GM19025 (cell line): ENCODE results near the gene TBC1D17.

Source experiments
- ATAC-seq: cut with Tn5 transposase; IDR thresholded peaks from one replicate; pipeline ENCODE4 v1.9.1; 2021; ENCODE audit warnings: mild to moderate bottlenecking, low read depth, moderate library complexity; ENCODE audit not compliant: unreplicated experiment

The TBC1D17 gene

GRCh38 chr19:49874503-49875157, 2.9 kb upstream of the TBC1D17 start:
- ATAC-seq: no peak

- no peak for ATAC-seq
Measured at GRCh38 chr19:49875177-49875576, 2.3 kb upstream of the TBC1D17 start.

- ATAC-seq: no peak
Measured at GRCh38 chr19:49875857-49876421, 1.6 kb upstream of the TBC1D17 start.

- ATAC-seq: peak; percentile 38
Measured at GRCh38 chr19:49876422-49877019, 981 bp upstream of the TBC1D17 start.

GRCh38 chr19:49877879-49878743, 609 bp downstream of the TBC1D17 start:
- peak; percentile 45 for ATAC-seq

- no peak for ATAC-seq
Measured at GRCh38 chr19:49878744-49879070, 1.2 kb downstream of the TBC1D17 start.

- ATAC-seq: no peak
Measured at GRCh38 chr19:49879243-49879963, 1.9 kb downstream of the TBC1D17 start.

GRCh38 chr19:49880162-49880869, 2.8 kb downstream of the TBC1D17 start:
- no peak for ATAC-seq

- ATAC-seq: no peak
Measured at GRCh38 chr19:49881186-49881585, 3.7 kb downstream of the TBC1D17 start.

- ATAC-seq: no peak
Measured at GRCh38 chr19:49881672-49882394, 4.3 kb downstream of the TBC1D17 start.

- ATAC-seq: no peak
Measured at GRCh38 chr19:49882643-49883042, 5.1 kb downstream of the TBC1D17 start.

GRCh38 chr19:49883094-49883493, 5.6 kb downstream of the TBC1D17 start:
- no peak for ATAC-seq

GRCh38 chr19:49884109-49884508, 6.6 kb downstream of the TBC1D17 start:
- ATAC-seq: no peak

- no peak for ATAC-seq
Measured at GRCh38 chr19:49884760-49885159, 7.3 kb downstream of the TBC1D17 start.

GRCh38 chr19:49887037-49887664, 9.6 kb downstream of the TBC1D17 start:
- ATAC-seq: no peak

GRCh38 chr19:49887665-49888509, 10.4 kb downstream of the TBC1D17 start:
- no peak for ATAC-seq

- no peak for ATAC-seq
Measured at GRCh38 chr19:49888510-49888824, 11.0 kb downstream of the TBC1D17 start.

- no peak for ATAC-seq
Measured at GRCh38 chr19:49889038-49889686, 11.7 kb downstream of the TBC1D17 start.
